Hematopoietic multipotent progenitor cell treated with erythropoietin and hydrocortisone succinate and interleukin-3 and kit ligand, for 4 days (in vitro differentiated cells): ENCODE data around the gene DNAH10.

ENCODE experiments used
- DNase-seq: peaks from one replicate; pipeline ENCODE4 v3.0.0-alpha.2; 2015

DNAH10 gene

DNA sequence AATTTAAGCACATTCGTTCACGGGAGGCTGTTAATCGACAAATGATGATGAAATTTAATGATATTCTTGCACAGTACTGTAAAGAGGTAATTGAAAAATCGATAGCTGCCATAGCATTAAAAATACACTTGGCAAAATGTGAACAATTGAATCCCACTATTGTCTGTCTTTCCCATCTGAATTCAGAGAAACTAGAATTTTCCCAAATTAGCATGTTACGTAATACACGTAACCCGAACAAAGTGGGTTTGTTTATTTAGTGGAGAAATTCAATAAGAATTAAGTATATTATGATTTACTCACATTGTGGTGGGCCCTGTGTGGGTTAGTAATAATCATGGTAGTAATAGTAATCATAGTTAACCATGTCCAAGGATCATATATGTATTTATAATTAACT lies 31.9 kb downstream of the DNAH10 start:
- no peak for DNase-seq

DNA sequence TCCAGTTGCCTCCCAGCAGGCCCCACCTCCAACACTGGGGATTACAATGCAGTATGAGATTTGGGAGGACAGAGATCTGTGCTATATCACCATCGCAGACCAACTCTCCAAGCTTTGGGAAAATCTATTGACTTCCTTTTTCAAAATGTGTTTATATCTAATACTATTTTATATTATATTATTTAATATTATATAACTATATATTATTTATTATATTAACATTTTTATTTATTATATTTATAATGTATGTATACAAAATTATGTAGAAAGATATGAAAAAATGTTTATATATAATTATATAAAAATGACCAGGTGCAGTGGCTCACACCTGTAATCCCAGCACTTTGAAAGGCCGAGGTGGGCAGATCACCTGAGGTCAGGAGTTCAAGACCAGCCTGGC lies 36.4 kb downstream of the DNAH10 start:
- DNase-seq = no peak

DNA sequence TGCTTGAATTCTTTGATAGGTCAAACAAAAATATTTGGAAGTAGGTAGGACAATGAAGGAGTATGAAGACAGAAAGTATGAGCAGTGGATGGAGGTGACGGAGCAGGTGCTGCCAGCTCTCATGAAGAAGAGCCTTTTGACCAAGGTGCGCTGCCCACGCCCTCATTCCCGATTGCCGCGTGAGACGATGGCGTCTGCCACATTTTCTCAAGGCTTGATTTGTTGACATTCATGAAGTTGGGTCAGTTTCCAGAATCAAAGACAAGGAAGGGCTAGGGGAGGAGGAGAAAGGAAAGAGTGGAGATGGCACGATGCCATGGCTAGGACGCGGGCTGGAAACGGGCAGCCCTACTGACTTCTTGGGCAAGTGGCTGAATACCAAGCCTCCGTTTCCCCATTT lies 37.1 kb downstream of the DNAH10 start:
- DNase-seq = no peak

DNA sequence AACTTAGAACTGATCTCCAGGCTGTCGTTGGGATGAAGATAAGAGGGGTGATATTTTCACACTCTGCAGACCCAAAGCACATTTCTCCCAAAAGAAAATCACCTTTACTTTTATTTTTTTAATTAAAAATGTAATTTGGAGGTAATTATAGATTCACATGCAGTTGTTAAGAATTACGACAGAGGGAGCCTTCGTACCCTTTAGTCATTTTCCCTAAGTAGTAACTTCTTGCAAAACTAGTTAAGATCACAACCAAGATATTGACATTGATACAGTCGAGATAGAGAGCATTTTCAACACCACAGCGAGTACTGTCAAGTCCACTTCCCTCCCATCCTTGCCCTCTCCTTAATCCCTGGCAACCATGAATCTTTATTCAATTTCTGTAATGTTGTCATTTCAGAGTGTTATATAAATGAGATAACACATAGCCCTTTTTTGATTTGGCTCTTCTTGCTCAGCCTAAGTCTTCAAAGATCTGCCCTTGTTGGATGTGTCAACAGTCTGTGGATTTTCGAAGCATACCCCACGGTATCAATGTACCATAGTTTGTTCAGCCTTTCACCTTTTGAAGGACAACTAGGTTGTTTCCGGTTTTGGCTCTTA lies 39.6 kb downstream of the DNAH10 start:
- peak; percentile 67 for DNase-seq

DNA sequence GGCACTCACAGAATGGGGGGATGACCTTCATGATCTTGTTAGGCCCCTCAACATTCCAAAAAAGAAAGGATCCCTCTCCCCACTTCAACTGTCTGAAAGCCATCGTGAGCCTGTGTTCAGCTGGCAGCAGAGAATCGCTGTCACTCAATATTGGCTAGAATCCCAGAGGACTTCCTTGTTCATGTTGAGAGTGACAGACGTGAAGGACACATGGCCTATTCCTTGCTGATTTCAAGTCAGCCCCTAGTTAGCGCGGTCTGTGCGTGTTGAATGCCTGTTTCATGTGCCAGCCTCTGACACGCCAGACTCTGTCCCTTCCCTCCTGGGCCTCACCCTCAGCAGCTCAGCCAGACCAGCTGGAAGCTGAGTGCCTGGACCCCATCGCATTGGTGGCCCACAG lies 43.1 kb downstream of the DNAH10 start:
- peak; percentile 8 for DNase-seq

DNA sequence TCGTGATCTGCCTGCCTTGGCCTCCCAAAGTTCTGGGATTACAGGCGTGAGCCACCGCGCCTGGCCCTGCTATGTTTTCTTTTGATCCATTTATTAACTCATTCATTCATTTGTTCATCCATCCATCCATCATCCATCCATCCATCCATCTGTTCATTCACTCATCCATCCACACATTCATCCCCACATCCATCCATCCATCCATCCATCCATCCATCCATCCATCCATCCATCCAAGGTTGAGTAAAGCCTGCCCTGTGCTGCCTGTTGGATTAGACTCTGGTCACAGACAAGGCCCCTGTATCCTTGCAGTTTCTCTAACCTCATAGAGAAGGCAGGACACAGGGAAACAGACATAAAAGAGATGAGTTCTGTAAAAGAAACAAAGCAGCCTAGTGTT lies 44.9 kb downstream of the DNAH10 start:
- DNase-seq = no peak

DNA sequence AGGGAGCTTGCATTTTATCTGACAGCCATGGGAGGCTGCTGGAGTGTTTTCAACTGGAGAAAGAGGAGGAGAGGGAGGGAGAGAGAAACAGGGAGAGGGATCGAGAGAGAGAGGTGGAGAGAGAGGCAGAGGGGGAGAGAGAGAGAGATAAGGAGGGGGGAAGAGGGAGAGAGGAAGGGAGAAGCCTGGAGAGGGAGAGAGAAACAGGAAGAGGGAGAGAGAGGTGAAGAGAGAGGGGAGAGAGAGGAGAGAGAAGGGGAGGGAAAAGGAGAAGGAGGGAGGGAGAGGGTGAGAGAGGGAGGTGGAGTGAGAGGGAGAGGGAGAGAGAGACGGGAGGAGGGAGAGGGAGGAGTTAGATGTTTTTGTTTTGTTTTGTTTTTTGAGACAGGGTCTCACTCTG lies 45.6 kb downstream of the DNAH10 start:
- DNase-seq = no peak

DNA sequence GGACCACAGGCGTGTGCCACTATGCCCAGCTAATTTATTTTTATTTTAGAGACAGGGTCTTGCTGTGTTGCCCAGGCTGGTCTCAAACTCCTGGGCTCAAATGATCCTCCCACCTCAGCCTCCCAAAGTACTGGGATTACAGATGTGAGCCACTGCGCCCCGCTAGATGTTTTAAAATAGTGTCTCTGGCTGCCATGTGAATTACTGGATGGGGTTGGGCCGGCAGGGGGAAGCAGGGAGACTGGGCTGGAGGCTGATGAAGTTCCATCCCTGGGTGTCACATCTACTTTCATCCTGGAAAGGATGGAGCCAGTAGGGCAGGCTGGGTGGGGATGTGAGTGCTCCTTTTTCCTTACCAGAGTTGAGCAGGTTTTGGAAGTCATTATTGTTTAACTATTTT lies 46.1 kb downstream of the DNAH10 start:
- peak; percentile 18 for DNase-seq

DNA sequence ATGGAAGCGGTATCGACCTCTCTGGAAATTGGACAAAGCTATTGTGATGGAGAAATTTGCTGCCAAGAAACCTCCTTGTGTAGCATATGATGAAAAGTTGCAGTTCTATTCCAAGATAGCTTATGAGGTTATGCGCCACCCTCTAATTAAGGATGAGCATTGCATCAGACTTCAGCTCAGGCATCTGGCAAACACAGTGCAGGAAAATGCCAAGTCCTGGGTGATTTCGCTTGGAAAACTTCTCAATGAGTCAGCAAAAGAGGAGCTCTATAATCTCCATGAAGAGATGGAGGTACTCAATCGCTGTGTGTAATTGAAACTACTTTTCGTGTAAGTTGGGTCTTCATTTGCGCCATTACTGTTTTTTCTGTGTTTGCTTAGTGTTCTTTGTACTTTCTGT lies 51.2 kb downstream of the DNAH10 start:
- DNase-seq = no peak

DNA sequence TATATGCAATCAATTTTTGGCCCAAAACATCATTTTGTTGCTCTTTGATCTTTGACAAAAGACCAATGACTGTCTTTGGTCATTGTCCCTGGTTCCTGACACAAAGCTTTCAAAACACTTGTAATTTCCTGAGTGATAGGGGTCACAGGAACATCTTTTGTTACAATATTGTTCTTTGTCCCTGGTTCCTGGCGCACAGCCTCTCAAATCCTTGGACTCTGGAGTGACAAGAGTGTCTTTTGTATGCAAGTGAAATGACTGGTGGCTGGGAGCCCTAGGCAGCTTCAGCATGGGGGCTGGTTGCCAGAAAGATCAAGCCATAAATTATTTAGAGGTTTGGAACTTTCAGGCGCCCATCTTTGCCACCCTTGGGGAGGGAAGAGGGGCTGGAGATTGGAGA lies 53.9 kb downstream of the DNAH10 start:
- no peak for DNase-seq

DNA sequence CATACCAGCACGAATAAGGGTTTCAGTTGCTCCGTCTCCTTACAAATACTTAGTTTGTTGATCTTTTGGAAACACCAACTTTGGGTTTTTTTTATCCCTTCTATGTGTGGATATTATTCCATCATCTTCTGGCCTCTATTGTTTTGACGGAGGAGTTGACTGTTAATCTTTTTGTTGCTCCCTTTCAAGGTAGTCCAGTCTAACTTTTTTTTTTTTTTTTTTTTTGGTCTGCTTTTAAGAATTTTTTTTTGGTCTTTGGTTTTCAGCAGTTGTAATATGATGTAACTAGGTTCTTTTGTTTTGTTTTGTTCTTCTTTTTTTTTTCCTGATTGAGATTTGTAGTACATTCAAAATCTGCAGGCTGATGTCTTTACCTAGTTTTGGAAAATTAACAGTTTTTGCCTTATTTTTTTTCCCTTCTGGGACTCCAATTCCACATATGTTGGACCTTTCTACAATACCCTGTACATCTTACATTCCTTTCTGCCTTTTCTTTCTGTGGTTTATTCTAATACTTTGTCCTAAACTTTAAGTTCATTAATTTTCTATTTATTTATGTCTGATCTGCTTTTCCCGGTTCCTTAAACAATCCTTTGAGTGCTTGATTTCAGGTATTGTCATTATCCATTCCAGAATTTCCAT lies 54.9 kb downstream of the DNAH10 start:
- DNase-seq = no peak

DNA sequence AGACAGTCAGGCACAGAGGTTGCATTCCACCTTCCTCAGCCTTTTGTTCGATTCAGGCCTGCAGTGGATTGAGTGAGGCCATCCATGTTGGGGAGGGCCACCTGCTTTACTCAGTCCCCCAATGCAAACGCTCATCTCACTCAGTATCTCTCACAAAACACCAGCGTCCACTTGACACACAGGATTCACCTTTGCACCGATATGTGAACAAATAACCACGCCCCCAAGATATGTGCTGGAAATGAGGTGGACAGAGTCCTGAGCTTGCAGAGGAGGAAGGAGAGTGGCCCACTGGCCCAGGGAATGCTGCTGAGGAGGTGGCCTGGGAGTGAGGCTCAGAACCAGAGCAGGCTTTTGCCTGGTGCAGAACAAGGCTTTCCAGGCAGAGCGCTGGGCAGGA lies 60.7 kb downstream of the DNAH10 start:
- no peak for DNase-seq

DNA sequence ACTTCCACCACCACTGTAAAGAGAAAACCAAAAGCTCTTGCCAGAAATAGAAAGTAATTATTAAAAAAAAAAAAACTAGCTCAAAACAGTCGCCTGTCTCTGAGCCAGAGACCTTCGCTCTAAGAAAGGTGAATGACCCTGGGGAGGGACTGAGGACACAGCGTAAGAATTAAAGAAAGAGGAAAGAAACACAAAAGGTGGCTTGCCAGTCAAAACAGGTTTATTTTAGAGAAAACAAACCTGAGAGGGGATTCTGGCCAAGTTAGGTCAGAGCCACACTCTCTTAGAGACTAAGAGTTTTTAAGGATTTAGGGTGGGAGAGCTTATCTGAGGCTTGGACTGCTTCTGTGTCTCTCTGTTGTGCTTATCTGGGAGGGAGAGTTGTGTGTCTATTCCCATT lies 66.0 kb downstream of the DNAH10 start:
- peak; percentile 17 for DNase-seq

DNA sequence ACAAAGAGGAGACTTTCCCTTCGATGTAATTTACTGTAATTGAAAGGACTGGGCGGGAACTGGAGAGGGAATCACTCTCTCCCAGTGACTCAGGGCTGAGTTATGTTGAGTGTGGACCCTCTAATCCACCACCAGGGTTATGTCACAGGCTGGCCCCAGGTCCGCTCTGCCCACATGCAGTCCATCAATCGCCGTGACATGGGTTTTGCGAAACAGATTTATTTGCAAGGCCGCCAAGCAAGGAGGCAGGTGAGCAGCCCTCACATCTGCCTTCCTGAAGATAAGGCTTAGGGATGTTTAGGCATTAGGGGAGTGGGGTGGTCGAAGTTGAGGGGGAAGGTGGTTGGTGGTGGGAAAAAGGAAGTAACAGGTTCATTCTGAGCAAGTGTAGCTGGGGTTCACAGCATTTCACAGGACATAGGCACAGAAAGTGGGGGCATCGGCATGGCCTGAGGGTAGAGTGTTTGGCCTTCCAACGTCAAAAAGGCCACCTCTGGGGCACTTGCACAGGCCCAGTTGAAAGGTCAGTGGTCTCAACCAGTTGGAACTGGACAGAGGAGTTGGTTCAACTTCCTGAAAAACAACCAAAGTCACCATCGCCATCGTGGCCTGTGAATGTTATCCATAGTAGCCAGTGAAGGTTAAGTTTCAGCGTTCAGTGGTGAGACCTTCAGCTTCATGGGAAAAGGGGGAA lies 66.9 kb downstream of the DNAH10 start:
- DNase-seq = no peak

DNA sequence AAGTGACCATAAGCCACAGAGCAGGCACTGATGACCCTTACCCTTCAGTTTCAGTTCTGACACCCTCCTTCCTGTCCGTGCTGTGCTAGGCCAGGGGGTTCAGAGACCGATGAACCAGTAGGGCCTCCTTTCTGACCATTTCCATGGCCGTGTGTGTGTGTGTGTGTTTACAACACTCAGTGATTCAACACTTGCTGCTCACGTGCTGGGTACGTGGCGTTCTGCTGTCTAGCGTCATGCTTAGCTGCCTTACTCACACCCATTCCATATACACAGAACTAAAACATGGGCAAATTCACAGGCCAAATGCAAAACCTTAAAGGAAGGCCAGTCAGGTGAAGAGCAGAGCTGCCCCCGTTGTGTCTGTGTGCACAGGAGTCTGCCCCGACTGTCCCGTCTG lies 67.5 kb downstream of the DNAH10 start:
- no peak for DNase-seq

DNA sequence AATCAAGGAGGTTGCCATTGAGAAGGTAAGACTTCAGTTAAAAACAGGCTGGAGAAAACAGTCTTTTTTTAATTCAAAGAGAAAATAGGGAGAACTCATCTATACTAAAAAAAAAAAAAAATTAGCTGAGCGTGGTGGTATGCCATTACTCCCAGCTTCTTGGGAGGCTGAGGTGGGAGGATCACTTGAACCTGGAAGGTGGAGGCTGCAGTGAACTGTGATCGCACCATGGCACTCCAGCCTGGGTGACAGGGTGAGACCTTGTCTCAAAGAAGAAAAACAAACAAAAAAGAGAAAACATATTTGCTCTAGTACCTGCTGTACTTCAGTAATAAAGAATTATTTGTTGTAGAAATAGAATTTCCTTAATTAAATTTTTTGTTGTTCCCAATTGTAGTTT lies 68.6 kb downstream of the DNAH10 start:
- no peak for DNase-seq

DNA sequence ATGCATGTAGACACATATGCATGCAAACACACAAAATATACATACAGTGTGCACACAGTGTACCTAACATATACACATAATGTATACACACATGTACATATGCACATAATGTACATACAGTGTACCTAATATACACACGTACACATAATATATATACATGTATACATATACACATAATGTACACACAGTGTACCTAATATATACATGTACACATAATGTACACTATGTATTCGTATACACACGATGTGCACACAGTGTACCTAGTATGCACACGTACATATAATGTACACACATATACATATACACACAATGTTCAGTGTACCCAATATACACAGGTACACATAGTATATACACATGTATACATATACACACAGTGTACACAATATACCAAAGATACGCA lies 70.0 kb downstream of the DNAH10 start:
- no peak for DNase-seq

DNA sequence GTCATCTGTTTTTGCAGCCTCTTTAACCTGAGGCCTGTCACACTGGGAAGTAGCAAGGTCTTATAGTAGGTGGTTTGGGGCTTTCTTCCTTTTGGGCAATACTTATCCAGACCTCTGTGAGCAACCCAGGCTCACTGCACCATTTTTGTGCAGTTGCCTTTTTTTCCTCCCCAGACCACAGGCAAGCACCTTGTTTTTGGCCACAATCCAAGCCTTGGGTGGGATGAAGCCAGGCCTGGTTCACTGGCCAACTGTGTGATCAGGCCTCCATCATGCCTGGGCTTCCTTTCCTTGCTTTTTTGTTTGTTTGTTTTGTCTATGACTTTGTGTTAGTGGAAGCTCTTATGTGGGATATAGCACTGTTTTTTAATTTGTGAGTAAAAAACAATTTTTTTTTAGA lies 71.7 kb downstream of the DNAH10 start:
- DNase-seq = no peak

DNA sequence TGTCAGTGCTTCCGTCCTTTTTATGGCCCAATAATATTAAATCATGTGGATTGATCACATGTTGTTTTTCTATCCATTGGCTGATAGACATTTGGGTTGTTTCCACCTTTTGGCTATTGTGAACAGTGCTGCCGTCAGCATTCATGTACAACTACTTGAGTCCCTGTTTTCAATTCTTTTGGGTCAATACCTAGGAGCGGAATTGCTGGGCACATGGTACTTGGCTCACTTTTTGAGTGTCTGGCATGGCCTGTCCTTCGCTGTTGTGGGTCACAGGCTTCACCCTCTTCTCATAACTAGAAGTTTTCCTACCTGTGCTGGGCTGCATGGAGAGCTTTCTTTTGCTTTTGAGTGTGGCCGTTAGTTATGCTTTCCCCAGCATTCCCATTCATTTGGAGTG lies 72.7 kb downstream of the DNAH10 start:
- no peak for DNase-seq

DNA sequence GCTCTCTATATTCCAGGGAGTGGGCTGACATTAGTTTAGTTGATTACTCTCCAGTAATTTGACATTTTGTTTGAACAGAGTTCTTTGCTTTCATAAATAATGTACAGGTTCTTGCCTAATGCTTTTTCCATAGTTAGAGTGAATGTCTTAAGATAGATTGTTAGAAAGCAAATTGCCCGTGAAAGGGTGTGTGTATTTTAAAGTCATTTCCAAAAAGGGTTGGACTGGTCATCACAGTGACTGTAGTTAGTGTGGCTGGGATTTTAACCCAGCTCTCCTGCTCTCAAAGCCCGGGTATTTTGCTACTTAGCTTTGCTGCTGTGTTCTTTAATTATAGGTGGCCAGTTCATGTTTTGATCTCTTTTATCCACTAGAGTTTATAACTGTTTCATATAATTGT lies 74.2 kb downstream of the DNAH10 start:
- DNase-seq = no peak

DNA sequence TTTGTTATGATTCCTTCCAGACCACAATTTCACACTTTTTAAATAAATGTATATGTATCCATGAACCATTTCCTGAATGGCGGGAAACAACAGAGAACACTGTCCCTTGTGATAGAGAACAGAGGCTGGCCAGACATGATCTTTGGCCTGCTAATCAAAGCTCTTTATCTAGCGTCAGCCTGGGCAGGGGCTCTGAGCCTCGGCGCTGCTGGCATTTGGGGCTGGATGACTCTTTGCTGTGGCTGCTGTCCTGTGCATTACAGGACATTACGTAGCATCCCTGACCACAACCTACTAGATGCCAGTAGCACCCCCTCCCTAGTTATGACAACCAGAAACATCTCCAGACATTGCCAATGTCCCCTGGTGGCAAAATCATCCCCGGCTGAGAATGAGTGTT lies 77.7 kb downstream of the DNAH10 start:
- no peak for DNase-seq

DNA sequence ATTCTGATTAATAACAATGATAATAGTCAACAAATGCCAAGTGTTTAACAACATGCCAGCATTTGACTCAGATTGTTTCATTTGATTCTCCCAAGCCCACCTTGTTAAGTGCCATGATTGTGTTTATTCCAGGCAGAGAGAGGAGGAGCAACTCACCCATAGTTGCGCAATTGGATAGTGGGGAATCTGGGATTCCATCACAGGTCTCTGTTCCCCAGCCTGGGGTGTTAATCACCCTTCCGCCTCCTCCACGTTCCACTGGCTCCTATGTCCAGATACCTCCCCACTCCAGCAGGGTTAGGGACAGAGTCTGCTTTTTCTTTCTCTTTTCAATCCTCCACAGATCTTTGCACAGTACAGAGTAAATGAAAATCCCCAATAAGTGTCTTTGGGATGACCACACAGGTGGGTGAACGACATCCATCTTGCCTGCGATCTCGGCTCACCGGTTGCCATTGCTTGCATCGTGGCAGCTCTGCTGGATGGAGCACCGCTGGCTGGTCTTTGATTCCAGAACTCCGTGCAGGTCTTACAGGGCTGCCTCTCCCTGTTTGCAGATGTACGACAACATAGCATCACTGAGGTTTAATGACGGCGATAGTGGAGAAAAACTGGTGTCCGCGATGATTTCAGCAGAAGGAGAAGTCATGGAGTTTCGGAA lies 78.8 kb downstream of the DNAH10 start:
- DNase-seq = no peak

DNA sequence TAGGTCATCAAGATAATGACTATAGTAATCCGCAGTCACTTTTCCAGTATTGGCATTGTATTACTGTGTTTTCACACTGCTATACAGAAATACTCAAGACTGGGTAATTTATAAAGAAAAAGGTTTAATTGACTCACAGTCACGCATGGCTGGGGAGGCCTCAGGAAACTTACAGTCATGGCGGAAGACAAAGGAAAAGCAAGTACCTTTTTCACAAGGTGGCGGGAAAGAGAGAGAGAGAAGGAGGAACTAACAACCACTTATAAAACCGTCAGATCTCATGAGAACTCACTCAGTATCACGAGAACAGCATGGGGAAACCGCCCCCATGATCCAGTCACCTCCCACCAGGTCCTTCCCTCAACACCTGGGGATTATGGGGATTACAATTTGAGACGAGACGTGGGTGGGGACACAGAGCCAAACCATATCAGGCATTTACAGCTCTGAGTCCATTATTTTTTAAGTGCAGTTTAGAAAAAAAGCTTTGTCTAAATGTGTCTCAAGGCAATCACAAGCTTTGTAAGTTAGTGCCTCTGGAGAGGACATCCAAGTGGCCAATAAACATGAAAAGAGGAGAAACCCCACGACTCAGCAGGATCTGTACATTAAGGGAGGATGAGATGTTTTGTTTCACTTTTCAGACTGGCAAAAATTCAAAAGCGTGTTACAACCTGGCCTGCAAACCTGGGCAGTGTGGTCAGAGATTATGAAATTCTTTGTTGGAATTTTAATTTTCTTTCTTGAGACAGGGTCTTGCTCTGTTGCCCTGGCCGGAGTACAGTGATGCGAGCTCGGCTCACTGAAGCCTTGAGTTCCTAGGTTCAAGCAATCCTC lies 82.0 kb downstream of the DNAH10 start:
- DNase-seq = no peak
